Measurements from ENCODE around the gene IFITM1. TPM values are rescaled to one million over a fixed set of nuclear protein-coding genes. Genes with fewer than 3 reads are reported as not detected.
A peak's percentile ranks its signal among the peaks of the same experiment; 100 is the strongest.

Gene IFITM1
- total RNA-seq (2016; rRNA removed; fragmentation: Illumina TruSeq; extraction: Trizol) (0.38 TPM in 1 of 2 replicates, not detected in the other), polyA plus RNA-seq (2011; rRNA removed) (11.1 and 18.7 TPM in 2 replicates), polyA minus RNA-seq (2011; rRNA and poly(A)+ RNA removed; ENCODE audit: low replicate concordance) (15.4 and 536 TPM in 2 replicates), Bru-seq, nascent RNA (percentile 36 among the genes with signal in this experiment), BruChase-seq, experiment 1, labeled RNA remaining after a 6-hour chase (percentile 46 among the genes with signal in this experiment), BruChase-seq, experiment 2, labeled RNA remaining after a 2-hour chase (percentile 32 among the genes with signal in this experiment)
- not detected in 2 replicates for total RNA-seq (2016; cell fraction: cytosol; rRNA removed; fragmentation: Illumina TruSeq; extraction: Trizol; ENCODE audit: low read depth)
- total RNA-seq (2016; cell fraction: insoluble cytoplasmic fraction; rRNA removed; fragmentation: Illumina TruSeq; extraction: Trizol), result 0.24 TPM in 1 of 2 replicates, not detected in the other
- 0.34 TPM in 1 of 2 replicates, not detected in the other for total RNA-seq (2016; cell fraction: membrane; rRNA removed; fragmentation: Illumina TruSeq; extraction: Trizol)
- total RNA-seq (2016; cell fraction: nucleus; rRNA removed; fragmentation: Illumina TruSeq; extraction: Trizol), result not detected in 2 replicates
- 15.6 and 17.2 TPM in 2 replicates for polyA plus RNA-seq (2011; cell fraction: cytosol; rRNA removed)
- polyA plus RNA-seq (2011; cell fraction: nucleus; rRNA removed), result 4.5 and 6.7 TPM in 2 replicates
- 5.0 and 18.1 TPM in 2 replicates for polyA plus RNA-seq (2012)
- polyA plus RNA-seq (2016; cell fraction: cytosol; fragmentation: Illumina TruSeq; extraction: Trizol; ENCODE audit: low read depth), result 0.40 and 0.62 TPM in 2 replicates
- not detected in 2 replicates for polyA plus RNA-seq (2016; cell fraction: insoluble cytoplasmic fraction; fragmentation: Illumina TruSeq; extraction: Trizol; ENCODE audit: low read depth)
- polyA plus RNA-seq (2016; cell fraction: membrane; fragmentation: Illumina TruSeq; extraction: Trizol; ENCODE audit: low read depth), result 0.41 TPM in 1 of 2 replicates, not detected in the other
- 0.85 and 1.3 TPM in 2 replicates for polyA plus RNA-seq (2016; cell fraction: nucleus; fragmentation: Illumina TruSeq; extraction: Trizol; ENCODE audit: insufficient read depth, low read depth)
- polyA minus RNA-seq (2011; cell fraction: cytosol; rRNA and poly(A)+ RNA removed), result 4.5 and 5.8 TPM in 2 replicates
- polyA minus RNA-seq (2011; cell fraction: nucleus; rRNA and poly(A)+ RNA removed), result 1.5 and 2.7 TPM in 2 replicates
- long read RNA-seq, experiment 1, partial matches to known transcripts, result 0 of 5 reads
- long read RNA-seq, experiment 1, other reads (novel, unspliced or antisense), result 2 of 5 reads
- long read RNA-seq, experiment 2, transcript IFITM1-202 (2 exons, 855 nt), result major isoform, 5 of 7 reads
- long read RNA-seq, experiment 2, partial matches to known transcripts, result 0 of 7 reads
- long read RNA-seq, experiment 2, other reads (novel, unspliced or antisense), result 2 of 7 reads

DNA sequence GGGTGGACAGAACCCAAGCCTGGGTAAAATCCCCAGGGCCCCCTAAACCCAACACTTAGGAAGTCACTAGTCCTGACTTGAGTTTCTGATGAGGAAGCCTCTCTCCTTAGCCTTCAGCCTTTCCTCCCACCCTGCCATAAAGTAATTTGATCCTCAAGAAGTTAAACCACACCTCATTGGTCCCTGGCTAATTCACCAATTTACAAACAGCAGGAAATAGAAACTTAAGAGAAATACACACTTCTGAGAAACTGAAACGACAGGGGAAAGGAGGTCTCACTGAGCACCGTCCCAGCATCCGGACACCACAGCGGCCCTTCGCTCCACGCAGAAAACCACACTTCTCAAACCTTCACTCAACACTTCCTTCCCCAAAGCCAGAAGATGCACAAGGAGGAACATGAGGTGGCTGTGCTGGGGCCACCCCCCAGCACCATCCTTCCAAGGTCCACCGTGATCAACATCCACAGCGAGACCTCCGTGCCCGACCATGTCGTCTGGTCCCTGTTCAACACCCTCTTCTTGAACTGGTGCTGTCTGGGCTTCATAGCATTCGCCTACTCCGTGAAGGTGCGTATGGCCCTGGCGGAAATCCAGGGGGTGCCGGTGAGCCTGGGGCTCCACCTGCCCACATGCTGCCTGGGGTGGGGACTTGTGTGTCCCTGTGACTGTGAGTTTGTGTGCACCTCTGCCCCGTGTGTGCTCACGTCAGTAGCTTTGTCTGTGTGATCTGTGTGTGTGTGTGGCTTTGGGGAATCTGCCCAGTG lies at the start of gene IFITM1:
IFITM1 (plus strand) TSS at position 254 of the 767 bp plus-strand sequence; CDS start at position 385, 131 bp downstream.
- Histone ChIP-seq H3K4me2 (ENCODE audit: low read depth, low read length) (peak within 1 kb of the TSS; percentile 69), H3K27me3 (ENCODE audit: control insufficient read depth in 1 of 2, insufficient read depth in 2 of 2, low read length in 2 of 2) (no peaks in the 10 kb centered on the region), H3K9ac (ENCODE audit: insufficient read depth, low read depth, low read length) (peak within 1 kb of the TSS; percentile 29; the same call in 1 of the 2 replicates), H4K20me1 (ENCODE audit: insufficient read depth, low read length) (no peaks in the 10 kb centered on the region), H3K9me3 (ENCODE audit: low read length) (no peaks in the 10 kb centered on the region), H3K4me1 (ENCODE audit: insufficient read depth, low read length) (peaks cover 63% of the 10 kb centered on the region), H3K4me3 (replicated peaks in 1 of 3; ENCODE audit: insufficient read depth in 1 of 3, low read depth in 2 of 3, low read length in 3 of 3) (peak within 1 kb of the TSS; percentile 12 to 55 (median 44); a peak in 4 of 6 replicates), H3K79me2 (ENCODE audit: insufficient read depth, low read length) (peaks cover 7% of the 10 kb centered on the region), H3K27ac (ENCODE audit: extremely low read length, insufficient read depth, low read length) (no peak within 1 kb of the TSS), H3K36me3 (replicated peaks in 1 of 2; ENCODE audit: control insufficient read depth in 1 of 2, insufficient read depth in 2 of 2, low read length in 2 of 2) (no peaks in the 10 kb centered on the region), H2AFZ (ENCODE audit: low read length) (no peak within 1 kb of the TSS)
- ChIA-PET CTCF (ENCODE audit: low intra/inter-chr PET ratio, low total read pairs) (no interaction called here), POLR2A (interaction anchor here (1.0 to 2.7 kb wide), 4 partner anchors 8 to 40 kb away, joined by 3 to 9 read pairs (median 7); no protein-coding TSS in a partner anchor)
- intact Hi-C loops (cut with micrococcal nuclease; ENCODE audit: unreplicated experiment), result no loop called here
- ATAC-seq (peak; percentile 9), FAIRE-seq (no peak), DNase-seq (ENCODE audit: low spot score) (no peak)
- WGBS (ENCODE audit: low lambda C conversion rate), result 51% methylated on average over 12 of the region's 18 CpGs
- in situ Hi-C loops (cut with HindIII; ENCODE audit: extremely low pct_ligation_motif_present, low pct_unique_long_range_greater_than_20kb), result no loop called here
- no TSS peak for BruUV-seq (replicated peaks)
- no peak for TF ChIP-seq IRX3 (CRISPR knock-in tag; IDR thresholded peaks at IDR 0.05; ENCODE audit: borderline replicate concordance, low read depth)
- TF ChIP-seq, protein P1, sequence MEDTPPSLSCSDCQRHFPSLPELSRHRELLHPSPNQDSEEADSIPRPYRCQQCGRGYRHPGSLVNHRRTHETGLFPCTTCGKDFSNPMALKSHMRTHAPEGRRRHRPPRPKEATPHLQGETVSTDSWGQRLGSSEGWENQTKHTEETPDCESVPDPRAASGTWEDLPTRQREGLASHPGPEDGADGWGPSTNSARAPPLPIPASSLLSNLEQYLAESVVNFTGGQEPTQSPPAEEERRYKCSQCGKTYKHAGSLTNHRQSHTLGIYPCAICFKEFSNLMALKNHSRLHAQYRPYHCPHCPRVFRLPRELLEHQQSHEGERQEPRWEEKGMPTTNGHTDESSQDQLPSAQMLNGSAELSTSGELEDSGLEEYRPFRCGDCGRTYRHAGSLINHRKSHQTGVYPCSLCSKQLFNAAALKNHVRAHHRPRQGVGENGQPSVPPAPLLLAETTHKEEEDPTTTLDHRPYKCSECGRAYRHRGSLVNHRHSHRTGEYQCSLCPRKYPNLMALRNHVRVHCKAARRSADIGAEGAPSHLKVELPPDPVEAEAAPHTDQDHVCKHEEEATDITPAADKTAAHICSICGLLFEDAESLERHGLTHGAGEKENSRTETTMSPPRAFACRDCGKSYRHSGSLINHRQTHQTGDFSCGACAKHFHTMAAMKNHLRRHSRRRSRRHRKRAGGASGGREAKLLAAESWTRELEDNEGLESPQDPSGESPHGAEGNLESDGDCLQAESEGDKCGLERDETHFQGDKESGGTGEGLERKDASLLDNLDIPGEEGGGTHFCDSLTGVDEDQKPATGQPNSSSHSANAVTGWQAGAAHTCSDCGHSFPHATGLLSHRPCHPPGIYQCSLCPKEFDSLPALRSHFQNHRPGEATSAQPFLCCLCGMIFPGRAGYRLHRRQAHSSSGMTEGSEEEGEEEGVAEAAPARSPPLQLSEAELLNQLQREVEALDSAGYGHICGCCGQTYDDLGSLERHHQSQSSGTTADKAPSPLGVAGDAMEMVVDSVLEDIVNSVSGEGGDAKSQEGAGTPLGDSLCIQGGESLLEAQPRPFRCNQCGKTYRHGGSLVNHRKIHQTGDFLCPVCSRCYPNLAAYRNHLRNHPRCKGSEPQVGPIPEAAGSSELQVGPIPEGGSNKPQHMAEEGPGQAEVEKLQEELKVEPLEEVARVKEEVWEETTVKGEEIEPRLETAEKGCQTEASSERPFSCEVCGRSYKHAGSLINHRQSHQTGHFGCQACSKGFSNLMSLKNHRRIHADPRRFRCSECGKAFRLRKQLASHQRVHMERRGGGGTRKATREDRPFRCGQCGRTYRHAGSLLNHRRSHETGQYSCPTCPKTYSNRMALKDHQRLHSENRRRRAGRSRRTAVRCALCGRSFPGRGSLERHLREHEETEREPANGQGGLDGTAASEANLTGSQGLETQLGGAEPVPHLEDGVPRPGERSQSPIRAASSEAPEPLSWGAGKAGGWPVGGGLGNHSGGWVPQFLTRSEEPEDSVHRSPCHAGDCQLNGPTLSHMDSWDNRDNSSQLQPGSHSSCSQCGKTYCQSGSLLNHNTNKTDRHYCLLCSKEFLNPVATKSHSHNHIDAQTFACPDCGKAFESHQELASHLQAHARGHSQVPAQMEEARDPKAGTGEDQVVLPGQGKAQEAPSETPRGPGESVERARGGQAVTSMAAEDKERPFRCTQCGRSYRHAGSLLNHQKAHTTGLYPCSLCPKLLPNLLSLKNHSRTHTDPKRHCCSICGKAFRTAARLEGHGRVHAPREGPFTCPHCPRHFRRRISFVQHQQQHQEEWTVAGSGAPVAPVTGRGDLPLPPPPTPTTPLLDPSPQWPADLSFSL (CRISPR knock-in tag; IDR thresholded peaks at IDR 0.05), result peak; percentile 92
- TF ChIP-seq ZFX (CRISPR knock-in tag; IDR thresholded peaks at IDR 0.05; ENCODE audit: low read depth), result no peak
- TF ChIP-seq SAP130 (CRISPR knock-in tag; IDR thresholded peaks at IDR 0.05; ENCODE audit: low read depth), result peak; percentile 42; the same call in 1 of the 2 replicates
- TF ChIP-seq XRCC5 (optimal IDR thresholded peaks at IDR 0.05; ENCODE audit: low read length), result no peak
- TF ChIP-seq, protein P2, sequence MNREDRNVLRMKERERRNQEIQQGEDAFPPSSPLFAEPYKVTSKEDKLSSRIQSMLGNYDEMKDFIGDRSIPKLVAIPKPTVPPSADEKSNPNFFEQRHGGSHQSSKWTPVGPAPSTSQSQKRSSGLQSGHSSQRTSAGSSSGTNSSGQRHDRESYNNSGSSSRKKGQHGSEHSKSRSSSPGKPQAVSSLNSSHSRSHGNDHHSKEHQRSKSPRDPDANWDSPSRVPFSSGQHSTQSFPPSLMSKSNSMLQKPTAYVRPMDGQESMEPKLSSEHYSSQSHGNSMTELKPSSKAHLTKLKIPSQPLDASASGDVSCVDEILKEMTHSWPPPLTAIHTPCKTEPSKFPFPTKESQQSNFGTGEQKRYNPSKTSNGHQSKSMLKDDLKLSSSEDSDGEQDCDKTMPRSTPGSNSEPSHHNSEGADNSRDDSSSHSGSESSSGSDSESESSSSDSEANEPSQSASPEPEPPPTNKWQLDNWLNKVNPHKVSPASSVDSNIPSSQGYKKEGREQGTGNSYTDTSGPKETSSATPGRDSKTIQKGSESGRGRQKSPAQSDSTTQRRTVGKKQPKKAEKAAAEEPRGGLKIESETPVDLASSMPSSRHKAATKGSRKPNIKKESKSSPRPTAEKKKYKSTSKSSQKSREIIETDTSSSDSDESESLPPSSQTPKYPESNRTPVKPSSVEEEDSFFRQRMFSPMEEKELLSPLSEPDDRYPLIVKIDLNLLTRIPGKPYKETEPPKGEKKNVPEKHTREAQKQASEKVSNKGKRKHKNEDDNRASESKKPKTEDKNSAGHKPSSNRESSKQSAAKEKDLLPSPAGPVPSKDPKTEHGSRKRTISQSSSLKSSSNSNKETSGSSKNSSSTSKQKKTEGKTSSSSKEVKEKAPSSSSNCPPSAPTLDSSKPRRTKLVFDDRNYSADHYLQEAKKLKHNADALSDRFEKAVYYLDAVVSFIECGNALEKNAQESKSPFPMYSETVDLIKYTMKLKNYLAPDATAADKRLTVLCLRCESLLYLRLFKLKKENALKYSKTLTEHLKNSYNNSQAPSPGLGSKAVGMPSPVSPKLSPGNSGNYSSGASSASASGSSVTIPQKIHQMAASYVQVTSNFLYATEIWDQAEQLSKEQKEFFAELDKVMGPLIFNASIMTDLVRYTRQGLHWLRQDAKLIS (CRISPR knock-in tag; IDR thresholded peaks at IDR 0.05), result no peak
